ENCODE data around the gene TCEANC2.
"Not testable (repeated sequence)": the region's sequence is repeated elsewhere in the genome, so short reads cannot be mapped to it uniquely, and the experiment has no call there.

Gene TCEANC2

DNA sequence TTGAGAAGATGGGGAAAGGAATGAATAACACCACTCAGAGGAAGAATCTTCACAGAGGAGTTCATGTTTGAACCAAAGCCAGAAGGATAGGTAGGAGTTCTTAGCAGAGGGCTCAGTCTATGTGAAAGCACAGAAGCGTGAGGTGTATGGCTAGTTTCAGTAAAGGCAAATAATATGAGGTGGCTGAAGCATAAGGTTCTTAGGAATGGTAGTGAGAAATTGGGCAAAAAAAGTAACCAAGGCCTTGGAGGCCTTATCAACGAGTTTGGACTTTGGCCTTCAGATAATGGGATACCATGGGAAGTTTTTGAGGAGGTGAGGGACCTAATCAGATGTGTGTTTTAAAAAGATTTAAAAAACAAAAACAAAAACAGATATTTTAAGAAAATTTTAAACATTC is 47.1 kb downstream of the TCEANC2 start:
- ATAC-seq, result no peak
- TF ChIP-seq OSR1 (CRISPR knock-in tag; IDR thresholded peaks at IDR 0.05) (no peak), ESRRG (CRISPR knock-in tag; IDR thresholded peaks at IDR 0.05) (no peak), CSRNP3 (CRISPR knock-in tag; IDR thresholded peaks at IDR 0.05) (no peak), TCF4 (CRISPR knock-in tag; IDR thresholded peaks at IDR 0.05; ENCODE audit: borderline replicate concordance) (no peak), ZNF8 (CRISPR knock-in tag; IDR thresholded peaks at IDR 0.05) (no peak)
- TF ChIP-seq, protein P1, sequence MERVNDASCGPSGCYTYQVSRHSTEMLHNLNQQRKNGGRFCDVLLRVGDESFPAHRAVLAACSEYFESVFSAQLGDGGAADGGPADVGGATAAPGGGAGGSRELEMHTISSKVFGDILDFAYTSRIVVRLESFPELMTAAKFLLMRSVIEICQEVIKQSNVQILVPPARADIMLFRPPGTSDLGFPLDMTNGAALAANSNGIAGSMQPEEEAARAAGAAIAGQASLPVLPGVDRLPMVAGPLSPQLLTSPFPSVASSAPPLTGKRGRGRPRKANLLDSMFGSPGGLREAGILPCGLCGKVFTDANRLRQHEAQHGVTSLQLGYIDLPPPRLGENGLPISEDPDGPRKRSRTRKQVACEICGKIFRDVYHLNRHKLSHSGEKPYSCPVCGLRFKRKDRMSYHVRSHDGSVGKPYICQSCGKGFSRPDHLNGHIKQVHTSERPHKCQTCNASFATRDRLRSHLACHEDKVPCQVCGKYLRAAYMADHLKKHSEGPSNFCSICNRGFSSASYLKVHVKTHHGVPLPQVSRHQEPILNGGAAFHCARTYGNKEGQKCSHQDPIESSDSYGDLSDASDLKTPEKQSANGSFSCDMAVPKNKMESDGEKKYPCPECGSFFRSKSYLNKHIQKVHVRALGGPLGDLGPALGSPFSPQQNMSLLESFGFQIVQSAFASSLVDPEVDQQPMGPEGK (CRISPR knock-in tag; IDR thresholded peaks at IDR 0.05; ENCODE audit: borderline replicate concordance), result no peak
- TF ChIP-seq, protein P2, sequence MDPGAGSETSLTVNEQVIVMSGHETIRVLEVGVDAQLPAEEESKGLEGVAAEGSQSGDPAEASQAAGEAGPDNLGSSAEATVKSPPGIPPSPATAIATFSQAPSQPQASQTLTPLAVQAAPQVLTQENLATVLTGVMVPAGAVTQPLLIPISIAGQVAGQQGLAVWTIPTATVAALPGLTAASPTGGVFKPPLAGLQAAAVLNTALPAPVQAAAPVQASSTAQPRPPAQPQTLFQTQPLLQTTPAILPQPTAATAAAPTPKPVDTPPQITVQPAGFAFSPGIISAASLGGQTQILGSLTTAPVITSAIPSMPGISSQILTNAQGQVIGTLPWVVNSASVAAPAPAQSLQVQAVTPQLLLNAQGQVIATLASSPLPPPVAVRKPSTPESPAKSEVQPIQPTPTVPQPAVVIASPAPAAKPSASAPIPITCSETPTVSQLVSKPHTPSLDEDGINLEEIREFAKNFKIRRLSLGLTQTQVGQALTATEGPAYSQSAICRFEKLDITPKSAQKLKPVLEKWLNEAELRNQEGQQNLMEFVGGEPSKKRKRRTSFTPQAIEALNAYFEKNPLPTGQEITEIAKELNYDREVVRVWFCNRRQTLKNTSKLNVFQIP (CRISPR knock-in tag; IDR thresholded peaks at IDR 0.05; ENCODE audit: borderline replicate concordance, low read depth), result no peak

- no peak for ATAC-seq
- TF ChIP-seq BACH2 (CRISPR knock-in tag; IDR thresholded peaks at IDR 0.05; ENCODE audit: borderline replicate concordance) (no peak), ZNF70 (CRISPR knock-in tag; IDR thresholded peaks at IDR 0.05) (no peak), GLIS3 (CRISPR knock-in tag; IDR thresholded peaks at IDR 0.05) (no peak), OSR1 (CRISPR knock-in tag; IDR thresholded peaks at IDR 0.05) (no peak), SNAI2 (CRISPR knock-in tag; IDR thresholded peaks at IDR 0.05) (no peak), ARNTL (CRISPR knock-in tag; IDR thresholded peaks at IDR 0.05; ENCODE audit: borderline replicate concordance, low read depth) (no peak), CSRNP3 (CRISPR knock-in tag; IDR thresholded peaks at IDR 0.05) (no peak), PPARA (CRISPR knock-in tag; IDR thresholded peaks at IDR 0.05; ENCODE audit: borderline replicate concordance) (no peak)
Observed at GRCh38 chr1:54103414-54103813, 50.0 kb downstream of the TCEANC2 start.

DNA sequence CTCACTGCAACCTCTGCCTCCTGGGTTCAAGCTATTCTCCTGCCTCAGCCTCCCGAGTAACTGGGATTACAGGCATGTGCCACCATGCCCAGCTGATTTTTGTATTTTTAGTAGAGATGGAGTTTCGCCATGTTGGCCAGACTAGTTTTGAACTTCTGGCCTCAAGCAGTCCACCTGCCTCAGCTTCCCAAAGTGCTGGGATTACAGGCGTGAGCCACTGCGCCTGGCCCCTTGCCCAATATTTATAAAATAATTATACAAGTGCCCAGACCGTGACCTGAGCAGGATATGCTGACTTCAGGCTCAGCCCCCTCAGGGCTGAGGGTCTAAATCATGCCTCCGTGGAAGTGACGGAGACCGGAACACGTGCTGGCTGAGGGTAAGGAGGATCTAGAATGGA is 51.2 kb downstream of the TCEANC2 start:
- not testable (repeated sequence) for ATAC-seq

GRCh38 chr1:54105080-54105479 is 51.7 kb downstream of the TCEANC2 start:
- TF ChIP-seq, protein P1 (CRISPR knock-in tag; IDR thresholded peaks at IDR 0.05; ENCODE audit: borderline replicate concordance), result no peak
- TF ChIP-seq, protein P3, sequence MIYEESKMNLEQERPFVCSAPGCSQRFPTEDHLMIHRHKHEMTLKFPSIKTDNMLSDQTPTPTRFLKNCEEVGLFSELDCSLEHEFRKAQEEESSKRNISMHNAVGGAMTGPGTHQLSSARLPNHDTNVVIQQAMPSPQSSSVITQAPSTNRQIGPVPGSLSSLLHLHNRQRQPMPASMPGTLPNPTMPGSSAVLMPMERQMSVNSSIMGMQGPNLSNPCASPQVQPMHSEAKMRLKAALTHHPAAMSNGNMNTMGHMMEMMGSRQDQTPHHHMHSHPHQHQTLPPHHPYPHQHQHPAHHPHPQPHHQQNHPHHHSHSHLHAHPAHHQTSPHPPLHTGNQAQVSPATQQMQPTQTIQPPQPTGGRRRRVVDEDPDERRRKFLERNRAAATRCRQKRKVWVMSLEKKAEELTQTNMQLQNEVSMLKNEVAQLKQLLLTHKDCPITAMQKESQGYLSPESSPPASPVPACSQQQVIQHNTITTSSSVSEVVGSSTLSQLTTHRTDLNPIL (CRISPR knock-in tag; IDR thresholded peaks at IDR 0.05; ENCODE audit: low read depth), result no peak
- TF ChIP-seq ESRRG (CRISPR knock-in tag; IDR thresholded peaks at IDR 0.05), result no peak
- no peak for TF ChIP-seq GLIS3 (CRISPR knock-in tag; IDR thresholded peaks at IDR 0.05)
- TF ChIP-seq CSRNP3 (CRISPR knock-in tag; IDR thresholded peaks at IDR 0.05), result no peak
- no peak for TF ChIP-seq TCF4 (CRISPR knock-in tag; IDR thresholded peaks at IDR 0.05; ENCODE audit: borderline replicate concordance)
- TF ChIP-seq ZFP3 (CRISPR knock-in tag; IDR thresholded peaks at IDR 0.05), result no peak
- no peak for TF ChIP-seq SNAI2 (CRISPR knock-in tag; IDR thresholded peaks at IDR 0.05)
- TF ChIP-seq OSR1 (CRISPR knock-in tag; IDR thresholded peaks at IDR 0.05), result no peak
- TF ChIP-seq TSHZ2 (CRISPR knock-in tag; IDR thresholded peaks at IDR 0.05), result no peak
- no peak for TF ChIP-seq ZNF70 (CRISPR knock-in tag; IDR thresholded peaks at IDR 0.05)
- no peak for TF ChIP-seq ZNF565 (CRISPR knock-in tag; conservative IDR thresholded peaks at IDR 0.05; ENCODE audit: low read depth)
- TF ChIP-seq ZC3H10 (CRISPR knock-in tag; IDR thresholded peaks at IDR 0.05), result no peak
- ATAC-seq, result no peak

Data from SK-N-SH treated with all-trans-retinoic acid at 6 μM for 48 hours (cell line).